Endothelial cell of umbilical vein (primary cell): ENCODE measurements around the gene BCO1. TPM values are rescaled to one million over a fixed set of nuclear protein-coding genes. Genes with fewer than 3 reads are reported as not detected.

ENCODE experiments used
- BruUV-seq: library from RNA; stranded (reverse); fragments of 400-500 nt; replicated peaks from 2 replicates; lab custom pipeline; 2021; lab: Mats Ljungman, UMichigan
- CTCF ChIA-PET: fragments of 300-600, 350-600 bp; sonication (Branson Sonifier 250); formaldehyde crosslinking; loops from one replicate; lab custom pipeline; 2021; ENCODE audit warnings: antibody characterized with exemption, inconsistent platforms; lab: Charles Lee
- POLR2A ChIA-PET: fragments of 300-600, 350-600 bp; sonication (Branson Sonifier 250); formaldehyde crosslinking; loops from one replicate; lab custom pipeline; 2021; ENCODE audit warnings: antibody characterized with exemption, inconsistent platforms; lab: Charles Lee
- DNase-seq: peaks from one replicate; pipeline ENCODE4 v3.0.0-alpha.2; 2011; ENCODE audit warnings: low read depth, low spot score
- FAIRE-seq: peaks from 2 replicates; lab custom pipeline; 2011; peaks lifted over from hg19 to GRCh38; lab: Jason Lieb, UNC
- H2AFZ ChIP-seq: 2 replicates; pipeline ENCODE4 v1.6.0; 2012; ENCODE audit warnings: low read depth, low read length, control low read depth, inconsistent platforms
- H3K27ac ChIP-seq: 2 replicates; pipeline ENCODE4 v1.5.1; 2011; ENCODE audit warnings: low read depth, mild to moderate bottlenecking, control low read depth, low read length, moderate library complexity; ENCODE audit not compliant: insufficient read depth
- H3K27me3 ChIP-seq, 2 experiments: 2 replicates each; pipeline versions ENCODE4 v1.6.0 to v1.6.1; 2011; ENCODE audit warnings: low read length in 2 of 2, mixed read lengths in 1 of 2; ENCODE audit not compliant: control insufficient read depth in 2 of 2, insufficient read depth in 2 of 2
- H3K36me3 ChIP-seq, 2 experiments: 2 replicates in 1 of 2; 3 replicates in 1 of 2; pipeline ENCODE4 v1.5.1; 2011; ENCODE audit warnings: low read length in 2 of 2, mild to moderate bottlenecking in 1 of 2, moderate library complexity in 1 of 2; ENCODE audit not compliant: control insufficient read depth in 2 of 2, insufficient read depth in 2 of 2; ENCODE audit errors: extremely low read depth in 1 of 2
- H3K4me1 ChIP-seq: 3 replicates; pipeline ENCODE4 v1.5.1; 2011; ENCODE audit warnings: mild to moderate bottlenecking, low read length; ENCODE audit not compliant: control insufficient read depth, insufficient read depth; ENCODE audit errors: extremely low read depth
- H3K4me2 ChIP-seq: 2 replicates; pipeline ENCODE4 v1.6.1; 2011; ENCODE audit warnings: low read length, control low read depth, mixed read lengths; ENCODE audit not compliant: insufficient read depth
- H3K4me3 ChIP-seq, 3 experiments: fragments of 200-600 bp in 1 of 3; sonication (generic), shearing (Covaris generic) in 1 of 3; replicated peaks in 1 of 3; 2 replicates each; pipeline ENCODE4 v1.5.1; 2011 to 2016; ENCODE audit warnings: control low read depth in 3 of 3, low read length in 3 of 3, mild to moderate bottlenecking in 2 of 3, inconsistent platforms in 1 of 3, low read depth in 1 of 3, moderate library complexity in 1 of 3; ENCODE audit not compliant: insufficient read depth in 1 of 3
- H3K79me2 ChIP-seq: 2 replicates; pipeline ENCODE4 v1.6.0; 2012; ENCODE audit warnings: low read length, inconsistent platforms; ENCODE audit not compliant: control insufficient read depth, insufficient read depth
- H3K9ac ChIP-seq: replicated peaks from 2 replicates; pipeline ENCODE3; 2011; ENCODE audit warnings: low read length, control low read depth; ENCODE audit not compliant: insufficient read depth; ENCODE audit errors: extremely low read depth
- H3K9me1 ChIP-seq: replicated peaks from 3 replicates; pipeline ENCODE4 v1.6.0; 2011; ENCODE audit warnings: mild to moderate bottlenecking, low read length; ENCODE audit not compliant: control insufficient read depth, insufficient read depth; ENCODE audit errors: extremely low read depth
- H3K9me3 ChIP-seq: replicated peaks from 2 replicates; pipeline ENCODE4 v1.5.1; 2012; ENCODE audit warnings: low read length, inconsistent platforms; ENCODE audit not compliant: control insufficient read depth, insufficient read depth
- H4K20me1 ChIP-seq: replicated peaks from 2 replicates; pipeline ENCODE3; 2011; ENCODE audit warnings: mild to moderate bottlenecking, low read length; ENCODE audit not compliant: control insufficient read depth, insufficient read depth; ENCODE audit errors: extremely low read depth
- FOS ChIP-seq: IDR thresholded peaks from 2 replicates; pipeline ENCODE4 v1.6.1; 2011; ENCODE audit warnings: mild to moderate bottlenecking, low read length, moderate library complexity, borderline replicate concordance; ENCODE audit not compliant: insufficient read depth
- JUN ChIP-seq: IDR thresholded peaks from 2 replicates; pipeline ENCODE4 v1.6.1; 2011; ENCODE audit warnings: borderline replicate concordance, low read depth; ENCODE audit not compliant: insufficient read length, insufficient read depth
- MYC ChIP-seq: IDR thresholded peaks from one replicate; pipeline ENCODE4 v1.6.1; 2011; ENCODE audit warnings: mild to moderate bottlenecking, low read depth, low read length
- POLR2AphosphoS5 ChIP-seq: IDR thresholded peaks from 2 replicates; pipeline ENCODE4 v1.6.1; 2012; ENCODE audit warnings: low read depth, mild to moderate bottlenecking, control low read depth, low read length, moderate library complexity; ENCODE audit not compliant: insufficient read depth
- dilution Hi-C: fragments of 300-500 bp; cut with MboI; formaldehyde crosslinking; loops from one replicate; pipeline ENCODE4 v1.15.0; 2019; ENCODE audit warnings: low sequenced_read_pairs; ENCODE audit not compliant: extremely low pct_ligation_motif_present
- intact Hi-C: fragments of 100-400 bp; cut with micrococcal nuclease; formaldehyde crosslinking; loops from one replicate; pipeline ENCODE4 v1.10.0; 2022
- polyA plus RNA-seq, 4 experiments: library from polyadenylated mRNA; depleted of rRNA in 3 of 4; stranded (reverse) in 3 of 4; unstranded in 1 of 4; fragments of >200 nt; gene quantifications; 2 replicates each; pipeline versions ENCODE4 v1.2.1 to v1.2.3, GENCODE V29; 2011 to 2012; ENCODE audit warnings: missing spikeins in 1 of 4
- total RNA-seq: library from RNA; stranded (reverse); gene quantifications from 2 replicates; pipeline ENCODE4 v1.2.3, GENCODE V29; 2021
- TF ChIP-seq, protein P1 (sequence below), 2 donors: IDR thresholded peaks; 1 replicate in 1 of 2; 2 replicates in 1 of 2; pipeline ENCODE4 v1.5.1; 2011; ENCODE audit warnings: low read length in 2 of 2, mild to moderate bottlenecking in 2 of 2, moderate library complexity in 2 of 2, control low read depth in 1 of 2, inconsistent platforms in 1 of 2, low read depth in 1 of 2; ENCODE audit not compliant: insufficient read depth in 1 of 2; ENCODE audit errors: extremely low read depth in 1 of 2
- TF ChIP-seq, protein P2 (sequence below): IDR thresholded peaks from 2 replicates; pipeline ENCODE4 v1.6.1; 2011; ENCODE audit not compliant: insufficient read depth, insufficient read length

Gene BCO1
- total and polyA plus RNA-seq, 2 donors (not counting 3 experiments of a cell fraction or from before 2014, with no cell fraction given), result not detected

- Histone ChIP-seq H3K79me2 (no peaks in the 10 kb centered on the region), H3K4me3 (no peak overlapping the region), H3K4me1 (no peaks in the 10 kb centered on the region), H3K9ac (no peak overlapping the region), H3K9me1 (no peaks in the 10 kb centered on the region), H3K36me3 (no peaks in the 10 kb centered on the region), H3K27me3 (no peaks in the 10 kb centered on the region), H3K4me2 (no peak overlapping the region), H3K9me3 (no peaks in the 10 kb centered on the region), H2AFZ (no peak overlapping the region), H4K20me1 (no peaks in the 10 kb centered on the region), H3K27ac (no peak overlapping the region)
- dilution Hi-C loops (no loop called here), intact Hi-C loops (no loop called here)
- BruUV-seq, result no TSS peak
- DNase-seq (no peak), FAIRE-seq (no peak)
- TF ChIP-seq, protein P1, sequence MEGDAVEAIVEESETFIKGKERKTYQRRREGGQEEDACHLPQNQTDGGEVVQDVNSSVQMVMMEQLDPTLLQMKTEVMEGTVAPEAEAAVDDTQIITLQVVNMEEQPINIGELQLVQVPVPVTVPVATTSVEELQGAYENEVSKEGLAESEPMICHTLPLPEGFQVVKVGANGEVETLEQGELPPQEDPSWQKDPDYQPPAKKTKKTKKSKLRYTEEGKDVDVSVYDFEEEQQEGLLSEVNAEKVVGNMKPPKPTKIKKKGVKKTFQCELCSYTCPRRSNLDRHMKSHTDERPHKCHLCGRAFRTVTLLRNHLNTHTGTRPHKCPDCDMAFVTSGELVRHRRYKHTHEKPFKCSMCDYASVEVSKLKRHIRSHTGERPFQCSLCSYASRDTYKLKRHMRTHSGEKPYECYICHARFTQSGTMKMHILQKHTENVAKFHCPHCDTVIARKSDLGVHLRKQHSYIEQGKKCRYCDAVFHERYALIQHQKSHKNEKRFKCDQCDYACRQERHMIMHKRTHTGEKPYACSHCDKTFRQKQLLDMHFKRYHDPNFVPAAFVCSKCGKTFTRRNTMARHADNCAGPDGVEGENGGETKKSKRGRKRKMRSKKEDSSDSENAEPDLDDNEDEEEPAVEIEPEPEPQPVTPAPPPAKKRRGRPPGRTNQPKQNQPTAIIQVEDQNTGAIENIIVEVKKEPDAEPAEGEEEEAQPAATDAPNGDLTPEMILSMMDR (IDR thresholded peaks at IDR 0.05; ENCODE audit: extremely low read depth in 1 of 2, insufficient read depth in 1 of 2, low read depth in 1 of 2, low read length in 2 of 2), result no peak
- TF ChIP-seq FOS, result no peak
- no peak for TF ChIP-seq MYC
- TF ChIP-seq, protein P2, sequence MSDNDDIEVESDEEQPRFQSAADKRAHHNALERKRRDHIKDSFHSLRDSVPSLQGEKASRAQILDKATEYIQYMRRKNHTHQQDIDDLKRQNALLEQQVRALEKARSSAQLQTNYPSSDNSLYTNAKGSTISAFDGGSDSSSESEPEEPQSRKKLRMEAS, result no peak
- no peak for TF ChIP-seq POLR2AphosphoS5
- TF ChIP-seq JUN, result no peak
- ChIA-PET POLR2A (no interaction called here), CTCF (interaction anchor here (0.8 to 2.5 kb wide), 2 partner anchors 25 to 76 kb away, joined by 3 to 12 read pairs; no protein-coding TSS in a partner anchor)
Measured at GRCh38 chr16:81286190-81286589, 47.7 kb downstream of the BCO1 start.
